H1 (cell line): ENCODE results near the gene PSMD13. TPM values are rescaled to one million over a fixed set of nuclear protein-coding genes. Genes with fewer than 3 reads are reported as not detected.

Source experiments
- CTCF ChIA-PET: fragments of 300-600 bp; sonication (Branson Sonifier 250); formaldehyde crosslinking; loops from one replicate; lab custom pipeline; 2021; ENCODE audit not compliant: partially characterized antibody; lab: Charles Lee
- POLR2A ChIA-PET: fragments of 300-600 bp; sonication (Branson Sonifier 250); formaldehyde crosslinking; loops from one replicate; lab custom pipeline; 2021; ENCODE audit warnings: inconsistent platforms; ENCODE audit not compliant: partially characterized antibody; lab: Charles Lee
- DNase-seq, 2 experiments: peaks; one replicate each; pipeline versions ENCODE4 v3.0.0 to v3.0.0-alpha.2; 2010 to 2022; ENCODE audit warnings: low spot score in 2 of 2, low read depth in 1 of 2, mixed read lengths in 1 of 2
- FAIRE-seq: peaks from 2 replicates; lab custom pipeline; 2011; peaks lifted over from hg19 to GRCh38; lab: Jason Lieb, UNC
- H2AFZ ChIP-seq: 2 replicates; pipeline ENCODE4 v1.8.1; 2012; ENCODE audit warnings: low read length, inconsistent platforms
- H2AK5ac ChIP-seq: 2 replicates; pipeline ENCODE4 v1.6.1; 2013; ENCODE audit warnings: low read depth, low read length
- H2BK120ac ChIP-seq: replicated peaks from 2 replicates; pipeline ENCODE3; 2013; ENCODE audit warnings: low read depth, low read length, inconsistent platforms
- H2BK12ac ChIP-seq: 2 replicates; pipeline ENCODE4 v1.6.1; 2013; ENCODE audit warnings: low read depth, low read length
- H2BK15ac ChIP-seq: 2 replicates; pipeline ENCODE4 v1.6.1; 2013; ENCODE audit warnings: low read length
- H2BK20ac ChIP-seq: 2 replicates; pipeline ENCODE4 v1.6.1; 2013; ENCODE audit warnings: low read length
- H2BK5ac ChIP-seq: 2 replicates; pipeline ENCODE4 v1.6.1; 2013; ENCODE audit warnings: low read depth, low read length
- H3K14ac ChIP-seq: 2 replicates; pipeline ENCODE4 v1.6.1; 2013; ENCODE audit warnings: inconsistent platforms; ENCODE audit not compliant: insufficient read length
- H3K18ac ChIP-seq: 2 replicates; pipeline ENCODE4 v1.6.1; 2013; ENCODE audit warnings: low read length; ENCODE audit errors: extremely low read depth
- H3K23ac ChIP-seq: 2 replicates; pipeline ENCODE4 v1.6.1; 2013; ENCODE audit warnings: inconsistent platforms; ENCODE audit not compliant: insufficient read length
- H3K23me2 ChIP-seq: 2 replicates; pipeline ENCODE4 v1.6.1; 2013; ENCODE audit warnings: low read depth, low read length
- H3K27ac ChIP-seq: 2 replicates; pipeline ENCODE4 v1.6.1; 2011; ENCODE audit warnings: low read depth, low read length, inconsistent platforms
- H3K27me3 ChIP-seq, 4 experiments: replicated peaks in 1 of 4; 1 replicate in 1 of 4; 2 replicates in 3 of 4; pipeline versions ENCODE4 v1.6.1 to v1.8.1; 2011 to 2013; ENCODE audit warnings: low read length in 3 of 4, mild to moderate bottlenecking in 3 of 4, inconsistent platforms in 2 of 4, mixed read lengths in 2 of 4, moderate library complexity in 1 of 4; ENCODE audit not compliant: control insufficient read depth in 3 of 4, insufficient read depth in 3 of 4; ENCODE audit errors: extremely low read depth in 1 of 4
- H3K36me3 ChIP-seq, 4 experiments: 2 replicates each; pipeline versions ENCODE4 v1.6.1 to v1.8.1; 2011 to 2013; ENCODE audit warnings: mild to moderate bottlenecking in 4 of 4, low read length in 3 of 4, moderate library complexity in 2 of 4, control low read depth in 1 of 4, inconsistent platforms in 1 of 4; ENCODE audit not compliant: insufficient read depth in 4 of 4, control insufficient read depth in 2 of 4
- H3K4ac ChIP-seq: replicated peaks from 2 replicates; pipeline ENCODE3; 2013; ENCODE audit warnings: low read length, low read depth, mixed read lengths, inconsistent platforms; ENCODE audit not compliant: insufficient read length
- H3K4me1 ChIP-seq, 4 experiments: replicated peaks in 1 of 4; 1 replicate in 1 of 4; 2 replicates in 3 of 4; pipeline versions ENCODE4 v1.6.1 to v1.8.1; 2011 to 2013; ENCODE audit warnings: low read length in 3 of 4, inconsistent platforms in 2 of 4, mixed read lengths in 1 of 4; ENCODE audit not compliant: insufficient read depth in 4 of 4, control insufficient read depth in 3 of 4
- H3K4me2 ChIP-seq, 2 experiments: 2 replicates each; pipeline versions ENCODE4 v1.6.1 to v1.8.1; 2011 to 2013; ENCODE audit warnings: low read depth in 2 of 2, low read length in 2 of 2, control low read depth in 1 of 2, inconsistent platforms in 1 of 2, mild to moderate bottlenecking in 1 of 2; ENCODE audit not compliant: insufficient read depth in 1 of 2
- H3K4me3 ChIP-seq, 4 experiments: fragments of 200-600, 300-600 bp in 1 of 4; sonication (generic), shearing (Covaris generic), sonication (Bioruptor Twin) in 1 of 4; 2 replicates each; pipeline versions ENCODE4 v1.5.1 to v1.8.1; 2011 to 2016; ENCODE audit warnings: low read length in 4 of 4, low read depth in 3 of 4, control low read depth in 2 of 4, inconsistent platforms in 2 of 4, mild to moderate bottlenecking in 2 of 4, mixed read lengths in 1 of 4, moderate library complexity in 1 of 4; ENCODE audit not compliant: insufficient read depth in 2 of 4; ENCODE audit errors: extremely low read depth in 1 of 4
- H3K56ac ChIP-seq: replicated peaks from 2 replicates; pipeline ENCODE3; 2013; ENCODE audit warnings: low read depth, mild to moderate bottlenecking, mixed read lengths, low read length, inconsistent platforms; ENCODE audit not compliant: insufficient read length
- H3K79me1 ChIP-seq: 2 replicates; pipeline ENCODE4 v1.6.1; 2013; ENCODE audit warnings: low read depth, low read length, control low read depth
- H3K79me2 ChIP-seq, 2 experiments: 2 replicates each; pipeline versions ENCODE4 v1.6.1 to v1.8.1; 2012 to 2013; ENCODE audit warnings: low read length in 2 of 2, mild to moderate bottlenecking in 2 of 2, inconsistent platforms in 1 of 2; ENCODE audit not compliant: insufficient read depth in 2 of 2, control insufficient read depth in 1 of 2
- H3K9ac ChIP-seq, 4 experiments: replicated peaks in 1 of 4; 1 replicate in 1 of 4; 2 replicates in 3 of 4; pipeline versions ENCODE4 v1.6.1 to v1.8.1; 2011 to 2013; ENCODE audit warnings: low read depth in 3 of 4, low read length in 3 of 4, control low read depth in 2 of 4, mild to moderate bottlenecking in 2 of 4, moderate library complexity in 2 of 4, inconsistent platforms in 1 of 4; ENCODE audit errors: extremely low read depth in 1 of 4
- H3K9me3 ChIP-seq, 2 experiments: 2 replicates each; pipeline versions ENCODE4 v1.6.1 to v1.8.1; 2012 to 2013; ENCODE audit warnings: mild to moderate bottlenecking in 2 of 2, moderate library complexity in 2 of 2, control low read depth in 1 of 2, inconsistent platforms in 1 of 2, low read depth in 1 of 2, low read length in 1 of 2, mixed read lengths in 1 of 2; ENCODE audit not compliant: insufficient read depth in 2 of 2
- H4K20me1 ChIP-seq, 2 experiments: replicated peaks in 1 of 2; 2 replicates each; pipeline versions ENCODE3 to v1.8.1; 2011 to 2013; ENCODE audit warnings: inconsistent platforms in 2 of 2, low read length in 2 of 2, mild to moderate bottlenecking in 1 of 2; ENCODE audit not compliant: insufficient read depth in 2 of 2, control insufficient read depth in 1 of 2
- H4K5ac ChIP-seq: 2 replicates; pipeline ENCODE4 v1.6.1; 2013; ENCODE audit warnings: low read length, low read depth, mixed read lengths, inconsistent platforms; ENCODE audit not compliant: insufficient read length
- H4K8ac ChIP-seq: 2 replicates; pipeline ENCODE4 v1.8.0; 2013; ENCODE audit warnings: mild to moderate bottlenecking, moderate library complexity, low read length, inconsistent platforms; ENCODE audit not compliant: insufficient read depth; ENCODE audit errors: extremely low read depth
- H4K91ac ChIP-seq: replicated peaks from 2 replicates; pipeline ENCODE3; 2013; ENCODE audit warnings: low read length, mixed read lengths, inconsistent platforms; ENCODE audit not compliant: insufficient read length
- KDM4A ChIP-seq: IDR thresholded peaks from one replicate; pipeline ENCODE4 v1.7.1; 2012; ENCODE audit warnings: low read depth, mild to moderate bottlenecking, moderate library complexity, low read length, inconsistent platforms; ENCODE audit not compliant: severe bottlenecking
- POLR2A ChIP-seq, 2 experiments: IDR thresholded peaks; 1 replicate in 1 of 2; 2 replicates in 1 of 2; pipeline ENCODE4 v1.6.1; 2011; ENCODE audit warnings: low read depth in 2 of 2, low read length in 2 of 2, mild to moderate bottlenecking in 2 of 2; ENCODE audit errors: control extremely low read depth in 1 of 2
- RFX5 ChIP-seq: IDR thresholded peaks from 2 replicates; pipeline ENCODE4 v1.6.1; 2011; ENCODE audit warnings: low read depth, low read length, improper control_type of control experiment, borderline replicate concordance
- RXRA ChIP-seq: IDR thresholded peaks from 2 replicates; pipeline ENCODE4 v1.6.1; 2011; ENCODE audit warnings: low read depth, mild to moderate bottlenecking, low read length, moderate library complexity; ENCODE audit not compliant: insufficient read depth
- SP1 ChIP-seq: IDR thresholded peaks from 2 replicates; pipeline ENCODE4 v1.6.1; 2011; ENCODE audit warnings: low read depth, low read length
- WGBS, 2 experiments: shearing (Covaris generic) in 1 of 2; methylation state at CpG; one replicate each; pipeline versions ENCODE4 v1.1.6 to v1.1.7; 2013 to 2015; ENCODE audit warnings: low lambda C conversion rate in 2 of 2, mixed read lengths in 2 of 2, inconsistent platforms in 1 of 2, low coverage in 1 of 2, missing lambda C conversion rate in 1 of 2; ENCODE audit not compliant: insufficient replicate concordance in 2 of 2, insufficient coverage in 1 of 2, insufficient read length in 1 of 2; ENCODE audit errors: extremely low coverage in 1 of 2, missing lambda C conversion rate in 1 of 2; 5-methylcytosine and 5-hydroxymethylcytosine counted together
- polyA plus RNA-seq, 7 experiments: library from polyadenylated mRNA; depleted of rRNA in 3 of 7; stranded (reverse) in 5 of 7; unstranded in 2 of 7; fragments of >200 nt in 5 of 7; fragments of 200-250 nt in 2 of 7; gene quantifications; 1 replicate in 5 of 7; 2 replicates in 1 of 7; 4 replicates in 1 of 7; pipeline versions ENCODE4 v1.2.1 to v1.2.3, GENCODE V29; 2011 to 2013; ENCODE audit warnings: missing spikeins in 2 of 7, mixed read lengths in 2 of 7
- total RNA-seq: library from RNA; stranded (reverse); fragmentation: NEBNext Ultra II Directional; extraction: Animal tissue kit (Norgen Biotek cat#: 25700); gene quantifications from 2 replicates; pipeline ENCODE4 v1.2.1, GENCODE V29; 2021
- TF ChIP-seq, protein P1 (sequence below): IDR thresholded peaks from 2 replicates; pipeline ENCODE4 v1.6.1; 2011; ENCODE audit warnings: low read length, improper control_type of control experiment

PSMD13 gene
- total and polyA plus RNA-seq, 2 of the 8 experiments (the other 6 are each of a cell fraction or from before 2014, with no cell fraction given), result 121 to 141 TPM

- ChIA-PET CTCF (interaction anchor here (1.7 to 7.0 kb wide), 2 partner anchors 21 to 90 kb away, joined by 6 to 36 read pairs; no protein-coding TSS in a partner anchor), POLR2A (interaction anchor here (1.2 to 2.5 kb wide), 2 partner anchors 14 to 96 kb away, joined by 3 to 8 read pairs; no protein-coding TSS in a partner anchor)
- Histone ChIP-seq H3K9me3 (no peaks in the 10 kb centered on the region), H3K79me2 (no peaks in the 10 kb centered on the region), H2BK120ac (no peak overlapping the region), H4K8ac (no peak overlapping the region), H3K18ac (no peak overlapping the region), H2BK20ac (no peak overlapping the region), H4K5ac (no peak overlapping the region), H3K14ac (no peak overlapping the region), H2BK12ac (no peak overlapping the region), H3K23ac (no peak overlapping the region), H3K4me2 (no peak overlapping the region), H3K36me3 (no peaks in the 10 kb centered on the region), H2AFZ (no peak overlapping the region), H3K4me1 (peaks cover 2 to 15% (median 12%) of the 10 kb centered on the region in 4 experiments; a peak in 6 of 7 replicates), H2BK15ac (no peak overlapping the region), H3K79me1 (no peaks in the 10 kb centered on the region)
- 80% methylated on average over 6 of the region's 6 CpGs; no CpG with 5 or more reads in 1 of the 2 experiments for WGBS, 2 experiments
- no peak for DNase-seq
- no peak for FAIRE-seq
- TF ChIP-seq POLR2A (IDR thresholded peaks at IDR 0.05; ENCODE audit: control extremely low read depth in 1 of 2, low read depth in 2 of 2, low read length in 2 of 2) (no peak), SP1 (no peak), RFX5 (no peak), RXRA (no peak), KDM4A (no peak)
- TF ChIP-seq, protein P1, sequence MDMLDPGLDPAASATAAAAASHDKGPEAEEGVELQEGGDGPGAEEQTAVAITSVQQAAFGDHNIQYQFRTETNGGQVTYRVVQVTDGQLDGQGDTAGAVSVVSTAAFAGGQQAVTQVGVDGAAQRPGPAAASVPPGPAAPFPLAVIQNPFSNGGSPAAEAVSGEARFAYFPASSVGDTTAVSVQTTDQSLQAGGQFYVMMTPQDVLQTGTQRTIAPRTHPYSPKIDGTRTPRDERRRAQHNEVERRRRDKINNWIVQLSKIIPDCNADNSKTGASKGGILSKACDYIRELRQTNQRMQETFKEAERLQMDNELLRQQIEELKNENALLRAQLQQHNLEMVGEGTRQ, result no peak
- TF ChIP-seq, all 59 proteins: peak for 0
- Histone ChIP-seq H3K9ac (no peak overlapping the region), H3K27ac (no peak overlapping the region), H2AK5ac (no peak overlapping the region), H4K20me1 (no peaks in the 10 kb centered on the region), H3K4ac (no peak overlapping the region), H3K23me2 (no peaks in the 10 kb centered on the region), H3K56ac (no peak overlapping the region), H3K4me3 (no peak overlapping the region), H4K91ac (no peak overlapping the region), H2BK5ac (no peak overlapping the region), H3K27me3 (no peaks in the 10 kb centered on the region)
Measured at GRCh38 chr11:272931-273198, 36.1 kb downstream of the PSMD13 start.
